HG02678 (cell line): ENCODE data around the gene ZNRF4.

ENCODE experiments used
- ATAC-seq: cut with Tn5 transposase; IDR thresholded peaks from one replicate; pipeline ENCODE4 v1.9.1; 2021; ENCODE audit warnings: mild to moderate bottlenecking, moderate library complexity; ENCODE audit not compliant: unreplicated experiment

The ZNRF4 gene

DNA sequence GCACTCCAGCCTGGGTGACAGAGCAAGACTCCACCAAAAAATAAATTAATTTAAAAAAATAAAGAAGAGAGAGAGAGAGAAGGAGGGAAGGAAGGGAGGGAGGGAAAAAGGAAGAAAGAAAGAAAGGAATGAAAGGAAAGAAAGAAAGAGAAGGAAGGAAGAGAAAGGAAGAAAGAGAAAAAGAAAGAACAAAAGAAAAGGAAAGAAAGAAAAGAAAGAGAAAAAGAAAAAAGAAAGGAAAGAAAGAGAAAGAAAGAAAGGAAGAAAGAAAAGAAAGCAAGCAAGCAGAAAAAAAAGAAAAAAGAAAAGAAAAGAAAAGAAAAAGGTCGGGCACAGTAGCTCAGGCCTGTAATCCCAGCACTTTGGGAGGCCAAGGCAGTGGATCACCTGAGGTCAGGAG, 14.9 kb upstream of the ZNRF4 start:
- ATAC-seq, result no peak

DNA sequence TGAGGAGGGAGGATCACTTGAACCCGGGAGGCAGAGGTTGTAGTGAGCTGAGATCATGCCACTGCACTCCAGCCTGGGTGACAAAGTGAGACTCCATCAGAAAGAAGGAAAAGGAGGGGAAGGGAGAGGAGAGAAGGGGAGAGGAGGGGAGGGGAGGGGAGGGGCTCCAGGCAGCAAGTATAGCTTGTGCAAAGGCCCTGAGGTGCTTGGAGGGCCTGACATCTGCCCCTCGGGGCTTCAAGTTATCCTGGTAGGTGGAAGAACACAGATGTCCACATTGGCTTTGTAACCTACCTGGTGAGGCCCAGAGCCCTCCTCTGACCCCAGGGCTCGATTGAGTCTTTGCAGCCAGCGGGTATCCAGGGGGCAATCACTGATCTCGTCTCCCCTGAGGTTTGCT, 11.5 kb upstream of the ZNRF4 start:
- ATAC-seq, result no peak

DNA sequence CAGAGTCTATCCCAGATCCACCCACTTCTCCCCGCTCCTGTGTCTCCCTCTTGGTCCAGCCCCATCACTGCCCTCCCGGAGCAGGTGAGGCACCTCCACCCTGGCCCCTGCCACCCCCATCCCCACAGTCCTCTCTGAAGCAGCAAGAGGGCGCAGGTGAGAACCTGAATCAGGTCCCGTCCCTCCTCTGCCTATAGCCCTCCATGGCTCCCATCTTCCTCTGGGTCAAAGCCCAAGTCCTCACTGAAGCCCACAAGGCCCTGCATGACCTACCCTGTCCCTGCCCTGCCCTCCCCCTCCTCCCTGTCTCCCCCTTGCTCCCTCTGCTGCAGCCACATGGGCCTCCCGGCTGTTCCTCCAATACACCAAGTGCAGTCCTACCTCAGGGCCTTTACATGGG, 10.8 kb upstream of the ZNRF4 start:
- ATAC-seq, result no peak

DNA sequence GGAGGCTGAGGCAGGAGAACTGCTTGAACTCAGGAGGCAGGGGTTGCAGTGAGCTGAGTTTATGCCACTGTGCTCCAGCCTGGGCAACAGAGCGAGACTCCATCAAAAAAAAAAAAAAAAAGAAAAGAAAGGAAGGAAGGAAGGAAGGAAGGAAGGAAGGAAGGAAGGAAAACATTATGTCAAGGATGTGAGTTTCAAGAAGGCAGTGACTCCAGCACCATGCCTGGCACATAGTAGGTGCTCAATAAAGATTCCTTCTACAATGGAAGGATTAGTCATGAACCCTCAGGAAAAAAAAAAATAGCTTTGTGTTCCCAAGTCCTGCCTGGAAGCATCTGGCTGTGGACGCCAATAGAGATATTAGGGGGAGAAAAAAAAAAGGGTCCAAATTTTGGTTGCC, 10.1 kb upstream of the ZNRF4 start:
- ATAC-seq, result no peak

DNA sequence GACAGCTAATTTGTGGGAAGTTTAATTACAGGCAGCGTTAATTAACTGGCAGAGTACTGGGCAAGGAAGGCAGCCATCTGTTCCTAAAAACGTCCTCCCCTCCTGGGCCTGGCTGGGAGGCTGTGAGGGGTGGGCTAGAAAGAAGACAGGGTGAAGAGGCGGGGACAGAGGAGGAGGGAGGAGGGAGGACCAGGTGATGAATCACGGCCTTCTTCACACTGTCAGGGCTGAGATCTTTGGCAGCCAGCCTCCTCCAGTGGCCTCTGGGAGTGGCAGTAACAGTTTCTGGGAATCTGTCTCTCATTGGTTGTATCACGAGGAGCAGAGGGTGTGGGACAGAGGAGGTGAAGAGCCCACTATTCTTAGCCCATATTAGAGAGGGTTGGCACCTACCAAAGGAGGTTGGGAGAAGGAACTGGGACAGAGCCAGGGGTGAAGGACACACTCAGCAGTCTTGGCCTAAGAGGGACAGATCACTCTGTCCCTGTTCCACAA, 9.6 kb upstream of the ZNRF4 start:
- no peak for ATAC-seq

DNA sequence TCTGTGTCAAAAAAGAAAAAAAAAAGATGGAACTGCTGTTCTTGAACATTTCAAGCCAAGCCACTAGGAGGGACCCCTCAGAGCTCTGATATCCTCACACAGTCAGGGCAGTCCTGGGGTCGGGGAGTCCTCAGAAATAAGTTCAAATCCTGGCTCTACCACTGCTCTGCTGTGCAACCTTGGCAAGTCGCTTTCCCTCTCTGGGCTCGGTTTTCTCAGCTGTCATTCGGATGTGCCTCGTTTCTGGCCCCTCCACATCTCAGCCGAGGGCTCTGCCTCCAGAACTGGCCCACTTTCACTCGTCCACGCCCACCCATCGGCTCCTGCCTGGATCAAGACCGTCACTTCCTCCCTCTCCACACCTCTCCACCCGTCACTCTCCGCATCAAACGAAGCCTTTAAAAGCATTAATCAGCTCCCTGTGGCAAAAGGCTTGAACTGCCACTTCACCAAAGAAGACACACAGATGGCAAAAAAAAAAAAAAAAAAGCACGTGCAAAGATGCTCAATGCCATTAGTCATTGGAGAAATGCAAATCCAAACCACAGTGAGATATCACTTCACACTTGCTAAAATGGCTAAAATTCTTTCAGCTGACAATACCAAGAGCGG, 7.4 kb upstream of the ZNRF4 start:
- ATAC-seq, result no peak

DNA sequence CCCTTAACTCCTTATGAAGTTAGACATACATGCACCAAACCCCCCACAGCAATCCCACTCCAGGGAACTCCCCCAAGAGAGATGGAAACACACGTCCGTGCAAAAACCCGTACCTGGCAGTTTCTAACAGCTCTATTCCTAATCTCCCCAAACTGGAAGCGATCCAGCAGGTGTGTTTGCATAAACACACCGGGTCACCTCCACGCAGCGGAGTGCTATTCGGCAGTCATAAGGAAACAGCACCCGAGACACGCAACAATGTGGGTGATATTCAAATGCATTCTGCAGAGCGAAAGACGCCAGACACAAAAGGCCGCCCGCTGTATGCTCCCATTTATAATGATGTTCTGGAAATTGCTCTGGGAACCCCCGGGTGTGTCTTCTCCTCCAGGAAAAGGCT, 6.8 kb upstream of the ZNRF4 start:
- ATAC-seq, result no peak

DNA sequence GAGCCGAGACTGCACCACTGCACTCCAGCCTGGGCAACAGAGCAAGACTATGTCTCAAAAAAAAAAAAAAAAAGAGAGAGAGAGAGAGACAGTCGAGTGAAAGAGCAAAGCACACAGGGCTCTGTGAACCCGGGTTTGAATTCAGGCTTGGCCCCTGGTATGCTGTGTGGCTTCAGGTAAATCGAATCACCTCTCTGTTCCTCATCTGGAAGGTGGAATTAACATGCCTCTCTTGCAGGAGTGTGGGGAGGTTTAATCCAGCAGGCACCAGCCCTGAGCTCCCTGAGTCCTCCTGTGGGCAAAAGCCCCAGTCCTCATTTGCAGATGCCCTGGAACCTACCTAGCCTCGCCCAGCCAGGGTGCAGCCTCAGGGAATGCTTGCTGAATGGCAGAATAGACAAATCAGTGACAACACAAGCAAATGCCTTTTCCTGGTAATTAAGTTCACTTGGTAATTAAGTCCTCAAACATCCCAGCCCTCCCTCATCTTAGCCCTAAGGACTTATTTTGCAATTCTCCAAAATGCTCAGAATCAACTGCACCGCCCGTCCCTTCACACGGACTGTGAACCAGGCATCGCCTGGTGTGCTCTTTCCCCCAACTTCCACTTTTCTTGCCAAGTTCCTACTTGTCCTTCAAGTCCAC, 4.6 kb upstream of the ZNRF4 start:
- ATAC-seq, result no peak

DNA sequence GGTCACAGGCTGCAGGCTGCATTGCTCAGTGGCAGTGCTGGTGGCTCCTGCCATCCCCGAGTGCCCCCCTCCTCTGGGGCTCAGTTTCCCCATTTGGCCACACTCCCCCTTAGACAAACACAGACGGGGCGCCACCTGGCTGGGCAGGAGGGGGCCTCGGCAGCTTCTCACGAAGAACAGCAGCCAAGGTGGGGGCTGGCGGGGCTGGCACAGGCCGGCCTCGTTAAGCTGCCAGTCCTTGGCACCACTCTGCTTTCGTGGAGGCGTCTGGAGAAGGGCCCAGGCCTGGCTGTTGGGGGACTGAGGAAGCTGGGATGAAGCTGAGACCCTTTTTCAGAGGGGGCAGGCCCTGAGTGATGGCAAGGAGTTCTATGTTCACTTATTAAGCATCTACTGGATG, 3.7 kb upstream of the ZNRF4 start:
- no peak for ATAC-seq

DNA sequence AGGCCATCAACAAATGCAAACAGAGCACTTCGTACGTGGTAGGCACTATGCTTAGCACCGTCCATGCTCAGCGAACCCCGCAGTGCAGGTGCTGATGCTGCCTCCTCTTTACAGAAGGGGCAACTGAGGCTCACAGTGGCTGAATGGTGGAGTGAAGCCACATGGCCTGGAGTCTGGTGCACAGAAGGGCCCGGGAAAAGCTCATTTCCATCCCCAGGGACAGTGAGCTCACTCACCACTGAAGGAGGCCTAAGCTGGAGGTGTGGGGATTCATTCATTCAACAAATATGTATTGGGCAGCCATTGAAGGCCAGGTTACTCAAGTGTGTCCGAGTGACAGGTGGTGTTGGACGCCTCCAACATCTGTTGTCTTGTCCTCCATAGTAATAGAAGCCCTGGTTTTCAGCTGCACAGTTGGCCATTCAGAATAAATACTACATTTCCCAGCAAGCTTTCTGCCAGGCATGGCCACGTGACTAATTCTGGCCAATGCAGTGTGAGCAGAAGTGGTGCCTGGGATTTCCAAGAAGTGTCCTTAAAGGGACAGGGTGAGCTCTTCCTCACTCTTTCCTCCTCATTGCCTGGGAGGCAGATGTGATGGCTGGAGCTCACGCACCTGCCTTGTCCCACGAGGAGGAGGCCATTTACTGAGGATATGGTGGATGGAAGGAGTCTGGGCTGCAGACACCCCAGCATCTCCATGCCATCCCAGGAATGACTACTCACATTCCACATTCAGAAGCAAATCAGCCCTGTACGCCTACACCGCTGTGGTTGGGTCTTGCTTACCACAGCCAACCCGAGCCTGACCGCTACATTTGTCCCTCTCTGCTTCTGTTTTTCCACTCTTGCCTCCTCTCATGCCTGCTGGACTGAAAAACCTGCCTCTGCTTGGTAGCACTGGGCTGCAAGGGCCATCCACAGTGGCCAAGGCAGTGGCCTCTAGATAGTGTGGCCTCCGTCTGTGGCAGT, 2.3 kb upstream of the ZNRF4 start:
- ATAC-seq, result no peak

DNA sequence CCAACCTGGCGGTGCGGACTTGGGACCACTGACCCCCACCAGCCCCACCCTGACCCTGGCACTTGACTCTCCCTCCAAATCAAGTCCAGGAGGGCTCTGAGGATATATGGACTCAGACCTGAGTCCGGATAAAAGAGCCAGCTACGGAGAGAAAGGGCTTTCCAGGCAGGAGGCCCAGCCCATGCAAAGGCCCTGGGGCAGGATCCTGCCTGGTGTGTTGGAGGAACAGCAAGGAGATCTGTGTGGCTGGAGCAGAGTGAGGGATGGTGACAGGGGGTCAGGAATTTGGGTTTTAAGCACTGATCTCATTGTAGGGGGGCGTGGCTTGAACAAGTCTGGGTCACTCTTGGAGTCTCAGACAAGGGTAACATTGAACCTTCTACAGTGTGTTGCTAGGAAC, 474 bp upstream of the ZNRF4 start:
- no peak for ATAC-seq

DNA sequence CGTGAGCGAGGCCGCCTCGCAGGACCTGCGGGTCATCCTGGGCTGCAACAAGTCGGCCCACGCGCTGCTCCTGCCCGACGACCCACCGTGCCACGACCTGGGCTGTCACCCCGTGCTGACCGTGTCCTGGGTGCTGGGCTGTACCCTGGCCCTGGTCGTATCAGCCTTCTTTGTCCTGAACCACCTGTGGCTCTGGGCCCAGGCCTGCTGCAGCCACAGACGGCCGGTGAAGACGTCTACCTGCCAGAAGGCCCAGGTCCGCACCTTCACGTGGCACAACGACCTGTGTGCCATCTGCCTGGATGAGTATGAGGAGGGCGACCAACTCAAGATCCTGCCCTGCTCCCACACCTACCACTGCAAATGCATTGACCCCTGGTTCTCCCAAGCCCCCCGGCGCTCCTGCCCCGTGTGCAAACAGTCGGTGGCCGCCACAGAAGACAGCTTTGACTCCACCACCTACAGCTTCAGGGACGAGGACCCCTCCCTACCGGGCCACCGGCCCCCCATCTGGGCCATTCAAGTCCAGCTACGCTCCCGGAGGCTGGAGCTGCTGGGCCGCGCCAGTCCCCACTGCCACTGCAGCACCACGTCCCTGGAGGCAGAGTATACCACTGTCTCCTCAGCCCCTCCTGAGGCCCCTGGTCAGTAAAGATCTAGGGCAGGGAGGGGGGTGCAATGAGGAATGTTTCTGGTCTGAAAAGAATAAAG, 1.1 kb downstream of the ZNRF4 start:
- no peak for ATAC-seq

DNA sequence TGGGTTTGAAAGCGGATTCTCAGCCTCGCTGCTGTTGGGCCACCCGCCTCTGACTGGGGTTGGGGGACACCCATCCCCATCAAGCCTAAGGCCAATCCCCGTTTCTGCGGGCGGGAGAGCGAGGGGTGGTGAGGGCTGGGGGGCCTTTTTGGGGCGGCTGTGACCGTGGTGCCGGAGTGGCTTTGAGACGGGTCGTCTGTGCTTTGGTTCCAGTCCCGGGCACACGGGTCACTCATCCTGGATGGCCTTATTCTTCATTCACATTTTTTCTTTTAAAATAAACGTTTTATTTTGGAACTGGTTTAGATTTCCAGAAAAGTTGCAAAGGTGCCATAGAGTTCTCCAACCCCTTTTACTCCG, 1.6 kb downstream of the ZNRF4 start:
- no peak for ATAC-seq

DNA sequence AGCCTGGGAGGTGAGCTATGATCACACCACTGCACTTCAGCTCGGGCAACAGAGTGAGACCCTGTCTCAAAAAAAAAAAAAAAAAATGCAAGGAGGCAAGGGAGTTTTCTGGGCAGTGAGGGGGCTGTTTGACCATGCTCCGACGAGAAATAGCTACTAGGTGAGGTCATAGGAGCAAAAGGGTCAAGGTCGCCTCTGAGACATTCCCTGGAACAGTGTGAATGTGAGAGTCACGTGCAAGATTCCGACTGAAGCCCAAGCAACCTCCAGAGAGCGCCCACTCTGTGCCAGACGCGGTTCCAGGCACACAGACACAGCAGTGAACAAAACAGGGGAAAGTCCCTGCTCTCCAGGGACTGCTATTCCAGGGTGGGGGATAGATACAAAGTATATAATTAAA, 2.5 kb downstream of the ZNRF4 start:
- ATAC-seq, result no peak

DNA sequence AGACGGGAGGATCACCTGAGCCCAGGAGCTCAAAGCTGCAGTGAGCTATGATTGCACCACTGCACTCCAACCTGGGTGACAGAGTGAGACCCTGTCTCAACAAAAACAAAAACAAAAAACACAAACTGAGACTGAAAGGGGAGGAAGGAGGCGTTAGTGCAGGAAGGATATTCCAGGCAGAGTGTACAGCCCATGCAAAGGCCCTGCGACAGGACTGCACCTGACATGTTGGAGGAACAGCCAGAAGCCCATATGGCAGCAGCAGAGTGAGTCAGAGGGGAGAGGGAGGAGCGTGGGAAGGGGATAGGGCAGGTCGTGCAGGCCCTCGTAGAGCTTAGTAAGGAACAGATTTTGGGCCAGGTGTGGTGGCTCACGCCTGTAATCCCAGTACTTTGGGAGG, 3.2 kb downstream of the ZNRF4 start:
- no peak for ATAC-seq

DNA sequence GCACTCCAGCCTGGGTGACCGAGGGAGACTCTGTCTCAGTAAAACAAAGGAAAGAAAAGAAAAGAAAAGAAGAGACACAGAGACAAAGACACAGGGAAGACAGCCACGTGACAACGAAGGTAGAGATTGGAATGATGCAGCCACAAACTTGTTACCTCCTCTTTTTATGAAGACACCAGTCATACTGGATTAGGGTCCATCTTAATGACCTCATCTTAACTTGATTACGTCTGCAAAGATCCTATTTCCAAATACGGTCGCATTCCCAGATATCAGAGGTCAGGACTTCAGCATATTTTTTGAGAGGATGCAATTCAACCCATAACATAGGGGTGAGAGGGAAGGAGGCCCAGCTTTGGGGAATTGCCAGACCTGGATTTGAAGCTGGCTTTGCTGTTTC, 4.1 kb downstream of the ZNRF4 start:
- no peak for ATAC-seq

DNA sequence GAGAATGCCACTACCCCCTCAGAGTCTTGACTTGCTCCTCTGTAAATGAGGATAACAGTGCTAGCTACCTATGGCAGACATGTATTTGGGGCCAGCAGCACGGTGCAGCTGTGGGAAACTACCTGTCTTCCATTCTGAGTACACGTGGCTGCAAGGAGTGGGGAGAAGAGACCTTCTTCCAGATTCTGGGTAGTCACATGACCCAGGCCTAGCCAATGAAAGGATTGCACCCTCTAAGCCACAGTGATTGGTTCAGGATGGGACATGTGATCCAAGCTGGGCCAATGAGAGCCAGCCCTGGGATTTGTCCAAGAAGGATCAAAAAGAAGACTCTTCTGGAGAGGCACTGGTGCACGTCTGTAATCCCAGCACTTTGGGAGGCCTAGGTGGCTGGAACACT, 5.5 kb downstream of the ZNRF4 start:
- no peak for ATAC-seq

DNA sequence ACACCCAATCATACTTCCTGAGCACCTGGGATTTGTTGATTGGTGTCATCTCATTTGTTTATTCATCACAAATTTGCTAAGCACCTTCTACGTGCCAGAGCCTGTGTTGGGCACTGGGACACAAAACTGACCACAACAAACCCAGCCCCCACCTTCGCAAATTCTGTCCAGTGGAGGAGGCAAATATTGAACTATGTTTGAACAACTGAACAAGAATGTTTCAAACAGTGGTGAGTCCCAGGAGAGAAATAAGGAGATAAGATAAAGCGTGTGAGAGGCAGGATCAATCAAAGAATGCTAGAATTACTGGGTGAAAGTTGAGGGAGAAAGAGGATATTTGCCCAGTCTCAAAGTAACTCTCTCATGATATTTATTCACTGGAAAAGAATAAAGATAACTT, 8.7 kb downstream of the ZNRF4 start:
- ATAC-seq, result no peak

DNA sequence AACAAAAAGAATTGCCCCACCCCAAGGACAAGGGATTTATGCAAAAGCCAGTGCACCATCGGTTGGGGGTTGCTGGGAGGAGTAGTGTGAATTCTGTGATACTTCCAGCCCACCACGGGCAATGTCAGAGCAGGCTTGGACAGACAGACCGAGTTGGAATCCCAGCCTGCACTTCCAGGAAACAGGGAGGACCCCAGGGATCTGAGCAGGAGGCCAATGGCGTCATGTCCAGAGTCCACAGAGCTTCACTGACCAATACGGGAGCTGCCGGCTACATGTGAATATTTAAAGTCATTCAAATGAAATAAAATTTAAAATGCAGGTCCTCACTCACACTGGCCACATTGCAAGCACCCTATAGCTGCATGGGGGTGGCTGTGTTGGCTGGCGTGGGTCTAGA, 10.9 kb downstream of the ZNRF4 start:
- ATAC-seq, result no peak

DNA sequence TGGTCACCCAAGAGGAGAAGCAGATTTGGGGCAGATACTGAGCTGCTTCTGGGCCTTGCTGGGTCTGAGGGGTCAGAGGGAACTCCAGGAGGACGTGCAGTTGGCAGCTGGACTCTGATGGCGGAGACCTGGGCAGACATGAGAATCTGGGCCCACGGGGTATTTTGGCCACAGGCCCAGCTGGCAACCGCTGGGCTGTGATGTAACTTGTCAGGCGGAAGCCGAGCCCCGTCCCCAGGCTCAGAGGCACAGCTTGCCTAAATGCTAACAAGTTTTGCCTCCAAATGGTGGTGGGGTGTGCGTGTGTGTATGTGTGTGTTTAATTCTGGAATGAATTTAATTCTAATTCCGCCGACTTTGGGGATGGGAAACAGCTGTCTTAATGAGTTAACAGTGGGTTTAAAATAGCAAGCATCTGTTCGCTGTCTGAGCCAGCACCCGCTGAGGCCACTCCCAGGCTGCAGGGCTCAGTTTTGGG, 11.6 kb downstream of the ZNRF4 start:
- no peak for ATAC-seq

DNA sequence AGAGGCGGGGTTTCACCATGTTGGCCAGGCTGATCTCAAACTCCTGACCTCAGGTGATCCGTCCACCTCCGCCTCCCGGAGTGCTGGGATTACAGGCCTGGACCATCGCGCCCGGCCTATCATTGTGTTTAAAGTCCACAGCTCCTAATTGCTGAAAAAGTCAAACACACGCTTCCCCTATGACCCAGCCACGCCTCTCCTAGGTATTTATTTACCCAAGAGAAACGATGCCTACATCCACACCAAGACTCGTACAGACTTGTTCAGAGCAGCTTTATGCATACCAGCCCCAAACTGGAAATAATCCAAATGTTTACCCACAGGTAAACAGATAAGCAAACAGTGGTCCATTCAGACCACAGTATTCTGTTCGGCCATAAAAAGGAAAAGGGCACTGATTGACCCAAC, 15.1 kb downstream of the ZNRF4 start:
- no peak for ATAC-seq
